ENCODE data around the gene MYBPC2.

Gene MYBPC2

GRCh38 chr19:50465000-50465399 lies 32.3 kb downstream of the MYBPC2 start:
- Histone ChIP-seq H2AFZ (ENCODE audit: low read depth, low read length, severe bottlenecking) (no peak overlapping the region), H3K9me2 (replicated peaks; ENCODE audit: insufficient read depth, low read length) (no peaks in the 10 kb centered on the region), H4K20me1 (ENCODE audit: low read depth, low read length) (no peaks in the 10 kb centered on the region), H3K27me3 (ENCODE audit: low read length) (no peaks in the 10 kb centered on the region), H3K79me2 (ENCODE audit: insufficient read depth, low read length) (no peaks in the 10 kb centered on the region), H3F3A (ENCODE audit: insufficient read depth) (peaks cover 5% of the 10 kb centered on the region), H3K4me2 (ENCODE audit: low read depth, low read length, poor library complexity, severe bottlenecking) (no peak overlapping the region), H3K9me3 (ENCODE audit: insufficient read depth, low read length) (no peaks in the 10 kb centered on the region), H3K27ac (ENCODE audit: low read depth, low read length) (no peak overlapping the region), H3K9ac (ENCODE audit: low read length) (no peak overlapping the region), H3K4me3 (ENCODE audit: insufficient read depth, low read length, poor library complexity, severe bottlenecking) (no peak overlapping the region), H3K36me3 (ENCODE audit: low read length) (no peaks in the 10 kb centered on the region)
- TF ChIP-seq, protein P1, sequence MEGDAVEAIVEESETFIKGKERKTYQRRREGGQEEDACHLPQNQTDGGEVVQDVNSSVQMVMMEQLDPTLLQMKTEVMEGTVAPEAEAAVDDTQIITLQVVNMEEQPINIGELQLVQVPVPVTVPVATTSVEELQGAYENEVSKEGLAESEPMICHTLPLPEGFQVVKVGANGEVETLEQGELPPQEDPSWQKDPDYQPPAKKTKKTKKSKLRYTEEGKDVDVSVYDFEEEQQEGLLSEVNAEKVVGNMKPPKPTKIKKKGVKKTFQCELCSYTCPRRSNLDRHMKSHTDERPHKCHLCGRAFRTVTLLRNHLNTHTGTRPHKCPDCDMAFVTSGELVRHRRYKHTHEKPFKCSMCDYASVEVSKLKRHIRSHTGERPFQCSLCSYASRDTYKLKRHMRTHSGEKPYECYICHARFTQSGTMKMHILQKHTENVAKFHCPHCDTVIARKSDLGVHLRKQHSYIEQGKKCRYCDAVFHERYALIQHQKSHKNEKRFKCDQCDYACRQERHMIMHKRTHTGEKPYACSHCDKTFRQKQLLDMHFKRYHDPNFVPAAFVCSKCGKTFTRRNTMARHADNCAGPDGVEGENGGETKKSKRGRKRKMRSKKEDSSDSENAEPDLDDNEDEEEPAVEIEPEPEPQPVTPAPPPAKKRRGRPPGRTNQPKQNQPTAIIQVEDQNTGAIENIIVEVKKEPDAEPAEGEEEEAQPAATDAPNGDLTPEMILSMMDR (IDR thresholded peaks at IDR 0.05; ENCODE audit: insufficient read depth, low read length, poor library complexity, severe bottlenecking) = no peak
- no peak for TF ChIP-seq EZH2phosphoT487 (conservative IDR thresholded peaks at IDR 0.05; ENCODE audit: low read length)

- H2AFZ ChIP-seq (ENCODE audit: low read depth, low read length, severe bottlenecking) = no peak overlapping the region
- no peaks in the 10 kb centered on the region for H3K27me3 ChIP-seq (ENCODE audit: low read length)
- H4K20me1 ChIP-seq (ENCODE audit: low read depth, low read length) = no peaks in the 10 kb centered on the region
- TF ChIP-seq, protein P1 (IDR thresholded peaks at IDR 0.05; ENCODE audit: insufficient read depth, low read length, poor library complexity, severe bottlenecking) = no peak
- no peak for TF ChIP-seq EZH2phosphoT487 (conservative IDR thresholded peaks at IDR 0.05; ENCODE audit: low read length)
- no peaks in the 10 kb centered on the region for H3F3A ChIP-seq (ENCODE audit: insufficient read depth)
- H3K79me2 ChIP-seq (ENCODE audit: insufficient read depth, low read length) = no peaks in the 10 kb centered on the region
- no peaks in the 10 kb centered on the region for H3K36me3 ChIP-seq (ENCODE audit: low read length)
- no peak overlapping the region for H3K27ac ChIP-seq (ENCODE audit: low read depth, low read length)
- H3K4me3 ChIP-seq (ENCODE audit: insufficient read depth, low read length, poor library complexity, severe bottlenecking) = no peak overlapping the region
- H3K9me2 ChIP-seq (replicated peaks; ENCODE audit: insufficient read depth, low read length) = no peaks in the 10 kb centered on the region
- no peak overlapping the region for H3K4me2 ChIP-seq (ENCODE audit: low read depth, low read length, poor library complexity, severe bottlenecking)
- no peak overlapping the region for H3K9ac ChIP-seq (ENCODE audit: low read length)
- no peaks in the 10 kb centered on the region for H3K9me3 ChIP-seq (ENCODE audit: insufficient read depth, low read length)
These were observed 33.5 kb downstream of the MYBPC2 start for GRCh38 chr19:50465986-50466705.

GRCh38 chr19:50466706-50467039 lies 34.0 kb downstream of the MYBPC2 start:
- H3F3A ChIP-seq (ENCODE audit: insufficient read depth) = no peaks in the 10 kb centered on the region
- TF ChIP-seq, protein P1 (IDR thresholded peaks at IDR 0.05; ENCODE audit: insufficient read depth, low read length, poor library complexity, severe bottlenecking) = no peak
- TF ChIP-seq EZH2phosphoT487 (conservative IDR thresholded peaks at IDR 0.05; ENCODE audit: low read length) = no peak
- no peak overlapping the region for H3K27ac ChIP-seq (ENCODE audit: low read depth, low read length)
- H3K36me3 ChIP-seq (ENCODE audit: low read length) = no peaks in the 10 kb centered on the region
- no peak overlapping the region for H3K9ac ChIP-seq (ENCODE audit: low read length)
- no peak overlapping the region for H3K4me2 ChIP-seq (ENCODE audit: low read depth, low read length, poor library complexity, severe bottlenecking)
- no peaks in the 10 kb centered on the region for H4K20me1 ChIP-seq (ENCODE audit: low read depth, low read length)
- no peaks in the 10 kb centered on the region for H3K79me2 ChIP-seq (ENCODE audit: insufficient read depth, low read length)
- no peaks in the 10 kb centered on the region for H3K9me3 ChIP-seq (ENCODE audit: insufficient read depth, low read length)
- H3K9me2 ChIP-seq (replicated peaks; ENCODE audit: insufficient read depth, low read length) = no peaks in the 10 kb centered on the region
- no peak overlapping the region for H3K4me3 ChIP-seq (ENCODE audit: insufficient read depth, low read length, poor library complexity, severe bottlenecking)
- no peaks in the 10 kb centered on the region for H3K27me3 ChIP-seq (ENCODE audit: low read length)
- H2AFZ ChIP-seq (ENCODE audit: low read depth, low read length, severe bottlenecking) = no peak overlapping the region
